HG02588 (cell line): ENCODE data around the gene SMTN.
"Not testable (repeated sequence)": the region's sequence is repeated elsewhere in the genome, so short reads cannot be mapped to it uniquely, and the experiment has no call there.

Experiments used
- ATAC-seq: cut with Tn5 transposase; IDR thresholded peaks from one replicate; pipeline ENCODE4 v1.9.1; 2021; ENCODE audit warnings: mild to moderate bottlenecking, moderate library complexity; ENCODE audit not compliant: unreplicated experiment

The SMTN gene

GRCh38 chr22:31069691-31070314, 11.3 kb upstream of the SMTN start:
- not testable (repeated sequence) for ATAC-seq

- not testable (repeated sequence) for ATAC-seq
These were observed 8.0 kb upstream of the SMTN start for GRCh38 chr22:31073125-31073524.

DNA sequence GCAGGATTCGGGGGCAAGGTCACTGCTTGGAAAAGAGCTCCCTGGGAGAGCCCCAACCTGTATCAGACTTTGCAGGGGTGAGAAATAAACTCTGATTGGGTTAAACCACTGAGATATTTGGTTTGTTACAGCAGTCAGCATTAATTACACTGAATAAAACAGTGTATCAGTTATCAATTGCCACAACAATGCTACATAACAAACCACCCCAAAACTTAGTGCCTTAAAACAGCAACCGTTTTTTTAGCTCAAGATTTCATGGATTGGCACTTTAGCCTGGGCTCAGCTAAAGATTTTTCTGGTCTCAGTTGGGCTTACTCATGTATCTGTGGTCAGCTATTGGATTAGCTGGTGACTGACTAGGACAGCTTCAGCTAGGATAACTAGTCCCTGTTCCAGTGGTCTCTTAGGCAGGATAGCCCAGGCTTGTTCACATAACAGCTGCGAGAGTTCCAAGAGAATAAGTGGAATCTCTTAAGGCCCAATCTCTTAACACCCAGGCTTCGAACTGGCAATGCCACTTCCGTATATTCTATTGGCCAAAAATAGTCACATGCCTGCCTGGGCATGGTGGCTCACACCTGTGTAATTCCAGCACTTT, 7.5 kb upstream of the SMTN start:
- not testable (repeated sequence) for ATAC-seq

DNA sequence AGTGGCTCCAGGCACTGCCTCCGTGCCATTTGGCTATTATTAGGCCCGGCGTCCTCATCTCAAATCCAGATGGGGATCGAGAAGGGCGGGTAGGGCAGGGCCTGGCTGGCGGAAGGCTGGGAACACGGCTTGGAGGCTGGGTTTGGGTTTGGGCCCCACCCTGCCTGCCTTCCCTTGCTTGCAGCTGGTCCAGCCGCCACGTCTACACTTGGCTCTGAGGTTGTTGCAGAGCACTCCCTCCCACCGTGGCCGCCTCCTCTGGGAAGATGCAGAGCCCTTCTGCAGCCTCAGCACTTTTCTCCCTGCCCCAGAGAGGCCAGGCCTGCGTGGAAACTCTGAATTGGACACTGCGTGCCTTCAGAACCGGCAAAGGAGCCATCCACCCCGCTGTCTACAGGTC, 5.2 kb upstream of the SMTN start:
- ATAC-seq = no peak

DNA sequence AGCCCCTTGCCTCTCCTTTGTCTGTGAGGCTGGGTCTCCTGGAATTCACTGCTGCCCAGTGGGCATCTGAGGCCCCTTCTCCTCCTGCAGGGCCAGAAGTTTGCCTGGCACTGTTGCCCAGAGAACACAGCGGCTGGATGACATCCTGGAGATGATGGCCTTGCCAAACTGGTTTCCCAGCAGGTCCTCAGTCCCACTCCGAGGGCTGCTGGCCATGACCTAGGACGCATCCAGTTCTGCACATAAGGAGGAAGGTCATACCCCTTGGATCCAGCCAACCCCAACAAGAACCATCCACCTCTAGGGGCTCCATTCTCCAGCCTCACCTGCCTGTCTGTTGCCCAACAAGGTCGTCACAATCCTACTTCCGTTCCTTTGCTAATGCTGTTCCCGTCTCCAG, 3.4 kb upstream of the SMTN start:
- no peak for ATAC-seq

DNA sequence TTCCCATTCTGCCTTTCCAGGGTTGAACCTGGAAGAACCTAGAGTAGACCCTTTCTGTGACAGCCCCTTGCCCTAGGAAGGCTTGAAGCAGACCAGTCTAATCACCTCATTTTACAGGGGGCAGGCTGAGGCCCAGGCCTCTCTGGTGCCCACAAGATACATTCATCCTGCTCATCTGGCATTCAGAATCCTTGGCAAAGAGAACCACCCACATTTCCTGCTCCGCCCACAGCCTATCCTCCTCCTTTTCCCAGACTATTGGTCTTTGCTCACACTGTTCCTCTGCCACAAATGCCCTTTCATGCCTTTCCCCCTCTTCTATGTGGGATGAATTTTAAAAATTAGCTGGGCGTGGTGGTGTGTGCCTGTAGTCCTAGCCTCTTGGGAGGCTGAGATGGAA, 2.7 kb upstream of the SMTN start:
- ATAC-seq = not testable (repeated sequence)

- ATAC-seq = no peak
These were observed 1.9 kb upstream of the SMTN start for GRCh38 chr22:31079095-31079642.

- no peak for ATAC-seq
These were observed 812 bp upstream of the SMTN start for GRCh38 chr22:31080164-31080847.

GRCh38 chr22:31081963-31082605, 966 bp downstream of the SMTN start:
- ATAC-seq = no peak

DNA sequence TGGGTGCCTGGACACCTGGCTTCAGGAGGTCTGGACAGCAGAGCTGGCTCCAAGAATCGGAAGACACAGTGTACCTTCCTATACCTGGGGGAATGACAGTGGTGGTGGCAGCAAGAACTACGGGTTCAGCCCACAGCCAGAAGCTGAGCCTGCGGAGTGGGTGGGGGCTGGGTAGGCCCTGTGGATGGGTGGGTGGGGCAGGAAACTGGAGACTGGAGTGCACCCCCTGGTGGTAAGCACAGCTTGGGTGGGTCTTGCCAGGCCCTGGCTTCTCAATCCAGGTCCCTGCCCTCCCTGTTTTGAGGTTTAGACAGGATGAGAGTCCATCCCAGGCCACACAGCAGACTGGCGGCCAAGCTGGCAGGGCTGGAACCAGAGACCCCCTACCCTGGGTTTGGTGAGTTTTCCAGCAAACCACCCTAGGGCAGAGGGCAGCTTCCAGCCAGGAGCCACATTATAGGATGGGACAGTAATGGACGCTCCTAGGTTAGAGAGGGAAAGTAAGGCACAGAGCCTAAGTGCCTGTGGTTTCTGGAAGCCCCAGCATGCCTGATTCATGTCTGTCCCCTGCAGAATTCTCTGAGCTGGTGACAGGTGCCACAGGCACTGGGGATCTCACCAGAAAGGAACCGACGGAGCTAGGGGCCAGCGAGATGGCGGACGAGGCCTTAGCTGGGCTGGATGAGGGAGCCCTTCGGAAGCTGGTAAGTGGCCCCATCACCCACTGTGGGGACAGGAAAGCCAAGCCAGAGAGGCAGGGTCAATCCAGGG, 1.7 kb downstream of the SMTN start:
- no peak for ATAC-seq

GRCh38 chr22:31083377-31083768, 2.3 kb downstream of the SMTN start:
- ATAC-seq = no peak

DNA sequence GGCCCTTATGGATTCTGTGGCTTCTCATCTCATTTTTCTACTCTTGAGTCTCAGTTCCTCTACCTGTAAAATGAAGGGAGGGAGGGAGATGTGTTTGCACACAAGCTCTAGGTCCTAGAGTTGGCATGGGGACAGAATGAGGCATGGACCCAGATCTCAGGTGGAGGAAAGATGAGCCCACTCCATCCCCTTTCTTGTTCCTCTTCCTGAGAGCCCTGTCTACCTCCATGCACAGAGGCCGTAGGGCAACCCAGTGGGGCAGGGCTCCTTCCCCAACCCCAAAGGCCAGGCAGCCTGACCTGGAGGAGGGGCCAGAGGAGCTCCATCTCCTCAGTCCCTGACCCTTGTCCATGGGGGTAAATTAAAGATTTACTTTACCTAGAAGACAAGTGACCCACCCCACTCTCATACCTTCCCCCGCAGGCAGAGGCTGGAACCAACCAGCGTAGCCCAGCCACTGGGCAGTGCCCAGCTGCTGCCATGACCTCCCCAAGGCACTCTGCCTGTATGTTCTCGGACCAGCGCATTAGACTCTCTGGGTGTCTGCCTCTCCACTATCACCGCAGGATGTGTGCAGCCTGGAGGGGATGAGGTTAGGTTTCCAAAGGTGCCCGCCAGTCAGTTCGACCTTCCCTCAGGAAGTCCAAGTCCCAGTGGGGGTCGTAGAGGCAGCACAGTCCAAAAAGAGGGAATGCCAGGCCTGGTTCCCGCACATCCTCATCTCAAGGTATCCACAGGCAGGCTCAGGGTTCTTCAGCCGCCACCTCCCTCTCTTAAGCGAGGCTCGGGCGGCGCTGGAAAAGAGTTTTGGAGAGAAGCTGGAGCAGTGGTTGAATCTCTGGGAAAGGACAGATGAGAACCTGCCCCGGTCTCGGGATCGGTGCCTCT, 3.0 kb downstream of the SMTN start:
- no peak for ATAC-seq

DNA sequence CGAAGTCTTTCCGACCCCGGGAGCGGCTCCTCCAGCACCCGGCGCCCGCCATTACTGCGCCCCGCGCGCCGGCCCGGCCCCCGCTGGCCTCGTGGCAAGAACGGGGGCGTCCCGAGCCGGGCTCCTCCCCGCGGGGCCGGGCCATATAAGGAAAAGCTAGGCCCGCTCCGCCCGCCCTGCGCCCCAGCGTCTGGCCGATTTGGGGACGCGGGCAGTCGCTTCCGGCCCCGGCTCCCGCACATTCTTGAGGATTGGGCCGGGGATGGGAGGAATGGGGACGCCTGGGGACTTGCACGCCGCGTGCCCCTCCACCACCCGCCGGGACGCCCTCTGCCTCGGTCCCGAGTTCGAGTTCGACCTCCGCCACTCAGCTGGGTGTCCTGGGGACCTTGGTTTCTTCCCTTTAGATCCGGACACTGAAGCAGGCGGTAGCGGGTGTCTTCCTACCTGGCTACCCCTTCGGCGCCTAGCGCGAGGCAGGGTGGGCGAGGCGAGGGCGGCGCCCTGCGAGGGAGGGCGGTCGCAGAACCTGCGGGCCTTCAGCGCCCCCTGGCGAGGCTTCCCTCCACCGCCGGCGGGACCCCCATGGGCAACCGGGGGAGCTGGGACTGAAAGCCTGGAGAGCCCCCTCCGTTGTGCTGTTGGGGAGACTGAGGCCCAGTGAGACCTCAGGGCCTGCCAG, 3.8 kb downstream of the SMTN start:
- ATAC-seq = peak; percentile 65

GRCh38 chr22:31085493-31085824, 4.3 kb downstream of the SMTN start:
- no peak for ATAC-seq

GRCh38 chr22:31085928-31086327, 4.8 kb downstream of the SMTN start:
- no peak for ATAC-seq

- no peak for ATAC-seq
These were observed 5.7 kb downstream of the SMTN start for GRCh38 chr22:31086703-31087330.

DNA sequence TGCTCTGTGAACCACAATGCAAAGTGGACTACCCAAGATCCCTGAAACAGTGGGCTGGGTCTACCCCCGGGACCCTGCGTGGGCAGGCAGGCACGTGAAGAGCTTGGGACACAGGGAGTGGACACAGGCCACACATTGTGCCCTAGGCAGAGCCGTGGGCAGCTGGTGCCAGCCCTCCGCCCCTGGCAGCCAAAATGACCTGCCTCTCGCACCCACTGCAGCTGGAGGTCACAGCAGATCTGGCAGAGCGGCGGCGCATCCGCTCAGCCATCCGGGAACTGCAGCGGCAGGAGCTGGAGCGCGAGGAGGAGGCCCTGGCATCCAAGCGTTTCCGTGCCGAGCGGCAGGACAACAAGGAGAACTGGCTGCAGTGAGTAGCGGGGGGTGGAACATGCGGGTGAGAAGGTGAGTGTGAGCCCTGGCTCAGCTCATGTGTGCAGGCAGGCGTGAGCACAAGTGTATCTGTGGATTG, 6.7 kb downstream of the SMTN start:
- ATAC-seq = no peak

DNA sequence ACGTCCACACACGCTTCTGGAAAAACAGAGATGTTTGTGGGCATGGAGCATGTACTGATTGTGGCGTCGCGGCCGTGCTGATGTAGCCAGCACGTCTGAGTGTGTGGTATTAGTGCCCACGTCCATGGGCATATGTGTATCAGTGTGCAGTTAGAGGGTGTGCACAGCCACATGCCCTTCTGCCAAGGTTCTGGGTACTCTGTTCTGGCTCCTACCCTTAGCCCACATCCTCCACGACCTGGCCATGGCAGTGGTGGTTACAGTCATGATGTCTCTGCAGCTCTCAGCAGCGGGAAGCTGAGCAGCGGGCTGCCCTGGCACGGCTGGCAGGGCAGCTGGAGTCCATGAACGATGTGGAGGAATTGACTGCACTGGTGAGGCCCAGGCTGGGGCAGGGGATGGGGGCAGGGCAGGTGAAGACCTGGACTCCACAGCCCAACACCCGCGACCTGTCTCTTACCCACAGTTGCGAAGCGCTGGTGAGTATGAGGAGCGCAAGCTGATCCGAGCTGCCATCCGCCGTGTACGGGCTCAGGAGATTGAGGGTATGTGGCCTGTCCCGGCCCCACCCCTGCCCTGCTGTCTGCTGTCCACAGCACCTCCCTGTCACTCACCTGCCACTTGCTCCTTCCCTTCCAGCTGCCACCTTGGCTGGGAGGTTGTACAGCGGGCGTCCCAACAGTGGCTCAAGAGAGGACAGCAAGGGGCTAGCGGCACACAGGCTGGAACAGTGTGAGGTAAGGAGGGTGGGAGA, 7.3 kb downstream of the SMTN start:
- ATAC-seq = no peak
